ENCODE measurements around the gene ANXA2R.

- TF ChIP-seq CTCF (IDR thresholded peaks at IDR 0.05) = no peak
- TF ChIP-seq POLR2A (IDR thresholded peaks at IDR 0.05) = no peak
Observed at GRCh38 chr5:43033841-43034590, 6.1 kb downstream of the ANXA2R start.
